ENCODE measurements around the gene TIGD4. TPM values are rescaled to one million over a fixed set of nuclear protein-coding genes. Genes with fewer than 3 reads are reported as not detected.
A peak's percentile ranks its signal among the peaks of the same experiment; 100 is the strongest.

Gene TIGD4
- total and polyA plus RNA-seq, 2 of the 13 experiments (the other 11 are each of a cell fraction or from before 2014, with no cell fraction given): 0.15 to 0.62 TPM

- TF ChIP-seq CTCF (CRISPR knock-in tag; IDR thresholded peaks at IDR 0.05) (peak; percentile 57), FOSL1 (CRISPR knock-in tag; IDR thresholded peaks at IDR 0.05; ENCODE audit: borderline replicate concordance) (no peak), BORCS8-MEF2B (CRISPR knock-in tag; IDR thresholded peaks at IDR 0.05) (no peak), CREB1 (IDR thresholded peaks at IDR 0.05) (no peak), CREB1 (CRISPR knock-in tag; IDR thresholded peaks at IDR 0.05) (no peak)
Observed at GRCh38 chr4:152735396-152735859, 44.1 kb downstream of the TIGD4 start (continued).

DNA sequence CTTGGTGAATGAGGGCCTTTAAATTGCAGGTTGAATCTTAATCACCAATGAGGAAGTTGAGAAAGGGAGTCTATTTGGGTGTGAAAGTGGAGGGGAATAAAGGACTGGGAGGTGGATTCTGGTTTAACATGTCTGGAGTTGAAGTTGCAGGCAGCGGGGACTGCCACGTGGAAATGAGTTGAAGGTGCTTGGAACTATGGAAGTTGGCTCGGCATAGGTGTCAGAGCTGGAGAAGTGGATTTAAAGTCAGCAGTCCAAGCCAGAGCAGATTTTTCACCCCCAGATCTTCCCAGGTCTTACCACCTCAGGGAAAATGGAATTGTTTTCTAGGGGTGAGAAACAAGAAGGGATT, 44.9 kb downstream of the TIGD4 start:
- H3K9me3 ChIP-seq (ENCODE audit: low read length): no peaks in the 10 kb centered on the region
- 27% methylated on average over 3 of the region's 3 CpGs for WGBS (ENCODE audit: low lambda C conversion rate)
- H3K27me3 ChIP-seq (ENCODE audit: control insufficient read depth in 1 of 2, insufficient read depth in 2 of 2, low read length in 2 of 2): peaks cover 0 to 9% of the 10 kb centered on the region in 2 experiments; a peak in 1 of 5 replicates
- CTCF ChIA-PET (ENCODE audit: low intra/inter-chr PET ratio, low total read pairs): interaction anchor here (1.1 to 1.8 kb wide), 2 partner anchors 233 to 326 kb away, joined by 4 to 8 read pairs; no protein-coding TSS in a partner anchor
- no peak overlapping the region for H3K27ac ChIP-seq (ENCODE audit: extremely low read length, insufficient read depth, low read length)
- ATAC-seq (no peak), FAIRE-seq (no peak), DNase-seq (ENCODE audit: low spot score) (no peak)
- intact Hi-C loops (cut with micrococcal nuclease; ENCODE audit: unreplicated experiment) (loop anchor here (1.0 to 2.0 kb wide), 4 partner anchors 94 to 326 kb away; no protein-coding TSS in a partner anchor), in situ Hi-C loops (cut with HindIII; ENCODE audit: extremely low pct_ligation_motif_present, low pct_unique_long_range_greater_than_20kb) (no loop called here)
- H3K79me2 ChIP-seq (ENCODE audit: insufficient read depth, low read length): no peaks in the 10 kb centered on the region
- POLR2A ChIA-PET: no interaction called here
- H3K4me3 ChIP-seq (replicated peaks in 1 of 3; ENCODE audit: insufficient read depth in 1 of 3, low read depth in 2 of 3, low read length in 3 of 3): no peak overlapping the region
- no peaks in the 10 kb centered on the region for H3K36me3 ChIP-seq (replicated peaks in 1 of 2; ENCODE audit: control insufficient read depth in 1 of 2, insufficient read depth in 2 of 2, low read length in 2 of 2)
- no TSS peak for BruUV-seq (replicated peaks)
- H3K4me2 ChIP-seq (ENCODE audit: low read depth, low read length): no peak overlapping the region
- H2AFZ ChIP-seq (ENCODE audit: low read length): no peak overlapping the region
- TF ChIP-seq, protein P1, sequence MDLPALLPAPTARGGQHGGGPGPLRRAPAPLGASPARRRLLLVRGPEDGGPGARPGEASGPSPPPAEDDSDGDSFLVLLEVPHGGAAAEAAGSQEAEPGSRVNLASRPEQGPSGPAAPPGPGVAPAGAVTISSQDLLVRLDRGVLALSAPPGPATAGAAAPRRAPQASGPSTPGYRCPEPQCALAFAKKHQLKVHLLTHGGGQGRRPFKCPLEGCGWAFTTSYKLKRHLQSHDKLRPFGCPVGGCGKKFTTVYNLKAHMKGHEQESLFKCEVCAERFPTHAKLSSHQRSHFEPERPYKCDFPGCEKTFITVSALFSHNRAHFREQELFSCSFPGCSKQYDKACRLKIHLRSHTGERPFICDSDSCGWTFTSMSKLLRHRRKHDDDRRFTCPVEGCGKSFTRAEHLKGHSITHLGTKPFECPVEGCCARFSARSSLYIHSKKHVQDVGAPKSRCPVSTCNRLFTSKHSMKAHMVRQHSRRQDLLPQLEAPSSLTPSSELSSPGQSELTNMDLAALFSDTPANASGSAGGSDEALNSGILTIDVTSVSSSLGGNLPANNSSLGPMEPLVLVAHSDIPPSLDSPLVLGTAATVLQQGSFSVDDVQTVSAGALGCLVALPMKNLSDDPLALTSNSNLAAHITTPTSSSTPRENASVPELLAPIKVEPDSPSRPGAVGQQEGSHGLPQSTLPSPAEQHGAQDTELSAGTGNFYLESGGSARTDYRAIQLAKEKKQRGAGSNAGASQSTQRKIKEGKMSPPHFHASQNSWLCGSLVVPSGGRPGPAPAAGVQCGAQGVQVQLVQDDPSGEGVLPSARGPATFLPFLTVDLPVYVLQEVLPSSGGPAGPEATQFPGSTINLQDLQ (CRISPR knock-in tag; IDR thresholded peaks at IDR 0.05): no peak
- TF ChIP-seq TOE1 (CRISPR knock-in tag; IDR thresholded peaks at IDR 0.05) (no peak), ZNF761 (CRISPR knock-in tag; conservative IDR thresholded peaks at IDR 0.05) (no peak), BCL6 (CRISPR knock-in tag; IDR thresholded peaks at IDR 0.05) (no peak)
- H3K9ac ChIP-seq (ENCODE audit: insufficient read depth, low read depth, low read length): no peak overlapping the region
- H3K4me1 ChIP-seq (ENCODE audit: insufficient read depth, low read length): no peaks in the 10 kb centered on the region
- H4K20me1 ChIP-seq (ENCODE audit: insufficient read depth, low read length): no peaks in the 10 kb centered on the region
